ENCODE results near the gene TNKS1BP1.
"Not testable (repeated sequence)": the region's sequence is repeated elsewhere in the genome, so short reads cannot be mapped to it uniquely, and the experiment has no call there.

The TNKS1BP1 gene

GRCh38 chr11:57311109-57311936 lies 13.4 kb downstream of the TNKS1BP1 start:
- DNase-seq (ENCODE audit: low spot score): peak; percentile 83

GRCh38 chr11:57310630-57311086 lies 14.1 kb downstream of the TNKS1BP1 start:
- no peak for DNase-seq (ENCODE audit: low spot score)

DNA sequence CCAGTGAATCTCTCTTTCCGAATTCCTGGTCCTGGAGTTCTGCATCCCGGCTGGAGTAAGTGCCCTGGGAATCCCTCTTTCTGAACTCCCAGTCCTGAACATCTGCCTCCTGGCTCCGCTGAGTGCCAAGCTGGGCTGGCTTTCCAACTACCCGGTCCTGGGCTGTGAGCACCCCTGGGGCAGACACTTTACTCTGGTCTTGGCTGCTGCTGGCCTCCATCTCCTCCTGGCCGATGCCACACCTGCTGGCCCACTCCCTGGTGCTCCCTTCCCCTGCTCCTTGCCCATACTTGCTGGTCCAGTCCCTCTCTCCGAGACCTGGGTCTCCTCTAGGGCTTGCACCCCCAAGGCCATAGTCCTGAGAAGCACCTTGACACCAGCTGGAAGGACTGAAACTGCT lies 14.7 kb downstream of the TNKS1BP1 start:
- no peak for DNase-seq (ENCODE audit: low spot score)

GRCh38 chr11:57309106-57310059 lies 15.4 kb downstream of the TNKS1BP1 start:
- no peak for DNase-seq (ENCODE audit: low spot score)

DNA sequence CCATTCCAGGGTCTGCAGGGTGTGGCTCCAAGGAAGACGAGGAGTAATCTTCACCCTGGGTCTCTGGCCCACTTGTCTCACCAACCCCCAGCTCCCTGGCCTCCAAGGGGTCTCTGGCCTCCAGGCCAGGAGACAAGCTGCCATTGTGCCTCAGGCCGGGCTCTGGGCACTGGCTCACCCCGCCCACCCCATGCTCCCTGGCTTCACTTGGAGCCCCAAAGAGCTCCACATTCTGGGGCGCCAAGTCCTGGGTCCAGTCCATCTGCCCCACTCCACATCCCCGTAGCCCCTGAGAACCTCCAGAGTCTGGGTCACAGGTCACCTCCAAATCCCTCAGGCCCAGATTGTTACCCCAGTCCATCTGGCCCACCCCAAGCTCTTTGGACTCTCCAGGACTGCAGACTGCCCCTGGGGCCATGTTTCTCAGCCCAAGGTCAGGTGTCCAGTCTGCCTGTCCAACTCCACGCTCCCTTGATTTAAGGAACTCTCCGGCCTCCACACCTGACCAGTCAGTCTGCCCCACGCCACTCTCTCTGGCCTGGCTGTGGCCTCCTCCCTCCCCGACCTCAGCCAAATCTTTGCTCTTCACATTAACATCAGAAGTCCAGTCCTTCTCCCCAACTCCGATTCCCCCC lies 16.2 kb downstream of the TNKS1BP1 start:
- DNase-seq (ENCODE audit: low spot score): no peak

- no peak for DNase-seq (ENCODE audit: low spot score)
These were observed 17.0 kb downstream of the TNKS1BP1 start for GRCh38 chr11:57307666-57308270.

- no peak for DNase-seq (ENCODE audit: low spot score)
These were observed 17.7 kb downstream of the TNKS1BP1 start for GRCh38 chr11:57306940-57307565.

DNA sequence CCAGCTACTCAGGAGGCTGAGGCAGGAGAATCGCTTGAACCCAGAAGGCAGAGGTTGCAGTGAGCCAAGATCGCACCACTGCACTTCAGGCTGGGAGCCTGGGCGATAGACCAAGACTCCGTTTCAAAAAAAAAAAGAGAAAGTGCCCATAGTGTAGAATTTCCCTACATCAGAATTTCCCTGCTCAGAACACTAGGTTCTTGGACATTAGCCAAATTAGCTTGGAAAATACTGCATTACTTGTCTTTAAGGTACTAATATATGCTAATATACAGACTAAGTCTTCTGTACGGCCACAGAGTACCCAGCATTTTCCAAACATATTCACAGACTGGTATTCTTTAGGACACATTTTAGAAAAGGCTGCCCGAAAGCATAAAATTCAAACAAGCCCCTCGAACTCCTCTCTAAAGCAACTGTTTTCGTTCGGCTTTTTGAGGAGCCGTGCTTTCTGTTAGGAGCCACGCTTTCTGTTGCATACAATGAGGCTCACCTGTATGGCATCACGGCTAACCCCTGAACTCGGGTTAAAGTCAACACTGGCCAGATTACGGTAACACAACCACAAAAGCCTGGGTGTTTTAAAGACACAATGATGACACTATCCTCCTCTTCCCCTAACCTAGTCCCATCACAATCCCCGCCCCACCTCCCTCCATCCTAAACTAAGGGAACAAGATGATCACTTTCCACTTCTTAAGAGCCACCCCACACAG lies 18.4 kb downstream of the TNKS1BP1 start:
- no peak for DNase-seq (ENCODE audit: low spot score)

GRCh38 chr11:57305523-57305922 lies 19.2 kb downstream of the TNKS1BP1 start:
- no peak for DNase-seq (ENCODE audit: low spot score)

- DNase-seq (ENCODE audit: low spot score): no peak
These were observed 20.7 kb downstream of the TNKS1BP1 start for GRCh38 chr11:57303990-57304579.

- DNase-seq (ENCODE audit: low spot score): no peak
These were observed 21.3 kb downstream of the TNKS1BP1 start for GRCh38 chr11:57303280-57303989.

- no peak for DNase-seq (ENCODE audit: low spot score)
These were observed 22.3 kb downstream of the TNKS1BP1 start for GRCh38 chr11:57302489-57302888.

DNA sequence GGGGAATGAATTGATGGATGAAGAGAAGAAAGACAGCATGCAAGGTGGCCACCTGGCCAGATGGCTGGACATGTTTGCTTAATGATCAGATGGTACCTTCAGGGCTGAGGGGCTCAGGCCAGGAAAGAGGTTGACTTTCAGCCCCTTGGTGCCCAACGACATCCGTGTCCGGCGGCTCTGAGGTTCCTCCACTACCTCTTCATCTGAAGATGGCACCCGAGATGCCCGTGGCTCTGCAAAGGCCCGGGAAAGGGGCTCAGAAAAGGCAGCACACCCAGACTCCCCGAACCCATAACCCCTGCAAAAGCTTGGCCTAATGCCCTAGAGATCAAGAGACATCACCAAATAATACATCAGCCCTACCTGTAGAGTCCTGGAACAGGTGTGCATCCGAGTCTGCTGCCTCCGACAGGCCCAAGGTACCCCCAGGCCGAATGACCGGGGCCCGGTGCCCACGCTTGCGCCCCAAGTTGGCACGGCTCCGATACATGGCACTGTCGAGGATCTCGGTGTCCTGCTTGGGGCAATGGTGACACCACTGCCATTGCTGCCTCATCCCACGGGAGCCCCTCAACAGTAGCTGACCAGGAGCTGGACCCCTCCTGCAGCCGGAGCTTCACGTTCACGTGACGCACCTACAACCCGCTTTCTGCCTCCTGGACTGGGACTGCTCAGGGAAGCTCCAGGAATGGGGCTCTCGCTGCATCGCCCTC lies 22.9 kb downstream of the TNKS1BP1 start:
- DNase-seq (ENCODE audit: low spot score): no peak

GRCh38 chr11:57300785-57301184 lies 24.0 kb downstream of the TNKS1BP1 start:
- DNase-seq (ENCODE audit: low spot score): no peak

DNA sequence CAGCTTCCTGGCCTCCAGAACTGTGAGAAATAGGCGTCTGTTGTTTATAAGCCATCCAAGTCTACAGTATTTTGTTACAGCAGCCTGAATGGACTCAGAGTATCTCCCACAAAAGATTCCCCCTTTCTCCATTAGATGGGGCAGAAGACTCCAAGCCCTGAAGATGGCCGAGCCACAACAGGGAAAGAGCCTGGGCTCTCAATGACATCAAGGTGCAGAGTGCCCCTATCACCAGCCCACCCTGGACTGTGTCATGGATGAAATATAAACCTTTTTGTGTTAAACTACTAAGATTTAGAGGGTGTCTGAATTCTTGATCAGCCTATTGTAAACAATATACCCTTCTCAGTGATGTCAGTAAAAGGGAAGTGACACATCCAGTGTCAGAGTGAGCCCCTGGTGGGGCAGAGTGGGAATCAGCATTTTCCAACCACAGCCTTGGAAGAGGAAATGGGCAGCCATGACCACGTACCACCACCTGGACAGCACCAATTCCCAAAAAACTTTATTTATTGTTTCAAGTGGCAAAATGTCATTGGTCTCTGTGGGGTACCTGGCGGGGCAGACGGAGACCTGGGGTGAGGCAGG lies 25.5 kb downstream of the TNKS1BP1 start:
- DNase-seq (ENCODE audit: low spot score): no peak

- DNase-seq (ENCODE audit: low spot score): no peak
These were observed 27.5 kb downstream of the TNKS1BP1 start for GRCh38 chr11:57297221-57297620.

GRCh38 chr11:57296205-57296604 lies 28.5 kb downstream of the TNKS1BP1 start:
- DNase-seq (ENCODE audit: low spot score): not testable (repeated sequence)
